ENCODE measurements around the gene ARID3A. TPM values are rescaled to one million over a fixed set of nuclear protein-coding genes. Genes with fewer than 3 reads are reported as not detected.

The ARID3A gene
- total RNA-seq, 1 experiment from 2014 or later, result 103 TPM

DNA sequence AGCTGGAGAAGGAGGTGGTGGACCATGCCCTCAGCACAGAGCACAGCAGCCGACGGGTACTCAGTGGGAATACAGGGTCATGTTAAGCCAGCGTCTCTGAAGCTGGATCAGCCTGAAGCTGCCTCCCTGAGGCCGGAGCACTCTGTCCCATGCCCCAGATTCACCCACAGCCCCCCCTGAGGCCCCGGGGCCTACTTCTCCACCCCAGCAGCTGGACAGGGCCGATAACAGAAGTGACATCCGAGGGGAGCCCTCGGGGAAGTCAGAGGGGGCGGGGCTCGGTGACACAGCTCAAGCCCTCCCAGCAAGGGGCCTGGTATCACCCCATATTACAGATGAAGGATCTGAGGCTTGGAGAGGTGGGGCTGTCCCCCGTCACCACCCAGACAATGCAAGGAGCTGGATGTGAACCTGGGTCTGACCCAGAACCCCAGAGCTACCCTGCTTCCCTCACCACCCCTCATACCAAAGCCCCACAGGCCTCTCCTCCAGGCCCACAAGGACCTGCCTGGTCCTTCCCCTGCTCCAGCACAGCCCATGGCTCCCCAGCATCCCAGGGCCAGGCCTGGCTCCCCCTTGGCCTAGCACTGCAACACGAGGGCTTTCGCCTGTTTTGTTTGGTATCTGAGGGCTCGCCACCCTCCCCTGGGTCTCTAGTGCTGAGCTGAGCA lies 18.5 kb upstream of the ARID3A start:
- in situ Hi-C loops (cut with HindIII; ENCODE audit: low sequenced_read_pairs), result no loop called here
- DNase-seq (ENCODE audit: low spot score), result no peak

DNA sequence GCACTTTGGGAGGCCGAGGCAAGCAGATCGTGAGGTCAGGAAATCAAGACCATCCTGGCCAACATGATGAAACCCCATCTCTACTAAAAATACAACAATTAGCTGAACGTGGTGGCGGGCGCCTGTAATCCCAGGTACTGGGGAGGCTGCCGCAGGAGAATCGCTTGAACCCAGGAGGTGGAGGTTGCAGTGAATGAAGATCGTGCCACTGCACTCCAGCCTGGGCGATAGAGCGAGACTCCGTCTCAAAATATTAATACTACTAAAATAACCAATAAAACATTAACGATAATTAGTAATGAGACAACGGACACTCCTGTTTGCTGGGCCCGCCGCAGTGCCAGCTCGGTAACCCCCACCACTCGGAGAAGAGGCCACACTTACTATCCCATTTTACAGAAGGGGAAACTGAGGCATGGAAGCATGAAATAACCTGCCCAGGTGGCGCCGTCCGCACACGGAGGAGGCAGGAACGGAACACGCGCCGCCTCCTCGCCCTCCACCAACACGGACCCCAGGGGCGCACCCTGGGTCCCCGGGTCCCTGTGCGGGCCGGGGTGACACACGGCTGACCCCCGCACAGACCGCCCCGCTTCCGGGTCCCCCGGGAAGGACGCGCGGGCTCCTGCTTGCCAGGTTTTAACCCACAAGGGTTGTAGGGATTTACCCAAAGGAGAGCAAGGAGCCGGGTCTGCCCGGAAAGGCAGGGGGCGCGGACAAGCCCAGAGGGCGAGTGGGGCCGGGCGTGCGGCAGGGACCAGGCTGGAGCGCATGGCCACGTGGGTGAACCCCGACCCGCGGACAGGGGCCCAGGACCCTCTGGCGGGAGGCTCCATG lies 14.4 kb upstream of the ARID3A start:
- DNase-seq (ENCODE audit: low spot score), result no peak
- in situ Hi-C loops (cut with HindIII; ENCODE audit: low sequenced_read_pairs), result no loop called here

DNA sequence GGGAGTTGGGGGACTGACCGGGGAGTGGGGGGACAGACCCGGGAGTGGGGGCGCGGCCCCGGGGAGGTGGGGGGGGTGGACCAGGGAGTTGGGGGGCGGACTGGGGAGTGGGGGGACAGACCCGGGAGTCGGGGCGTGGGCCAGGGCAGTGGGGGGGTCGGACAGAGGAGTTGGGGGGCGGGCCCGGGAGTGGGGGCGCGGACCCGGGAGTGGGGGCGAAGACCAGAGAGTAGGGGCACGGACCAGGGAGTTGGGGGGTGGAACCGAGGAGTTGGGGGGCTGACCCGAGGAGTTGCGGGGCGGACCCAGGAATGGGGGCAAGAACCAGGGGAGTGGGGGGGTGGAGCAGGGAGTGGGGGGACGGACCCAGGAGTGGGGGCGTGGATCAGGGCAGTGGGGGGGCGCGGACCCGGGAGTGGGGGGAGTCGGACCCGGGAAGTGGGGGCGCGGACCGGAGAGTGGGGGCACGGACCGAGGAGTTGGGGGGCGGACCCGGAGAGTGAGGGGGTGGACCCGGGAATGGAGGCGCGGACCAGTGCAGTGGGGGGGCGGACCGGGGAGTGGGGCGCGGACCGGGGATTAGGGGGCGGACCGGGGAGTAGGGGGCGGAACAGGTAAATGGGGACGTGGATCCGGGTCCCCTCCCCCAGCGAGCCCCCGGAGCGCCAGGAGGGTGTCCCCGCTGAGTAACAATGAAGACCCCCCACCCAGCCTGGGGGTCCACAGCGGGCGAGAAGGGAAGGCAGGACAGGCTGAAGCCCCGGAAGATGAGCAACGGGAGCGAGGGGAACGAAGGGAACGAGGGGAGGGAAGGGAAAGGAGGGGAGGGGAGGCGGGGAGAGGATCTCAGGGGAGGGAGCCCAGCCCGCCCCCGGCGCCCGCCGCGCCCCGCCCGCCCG lies 13.4 kb upstream of the ARID3A start:
- peak; percentile 22 for DNase-seq (ENCODE audit: low spot score)
- in situ Hi-C loops (cut with HindIII; ENCODE audit: low sequenced_read_pairs), result no loop called here

DNA sequence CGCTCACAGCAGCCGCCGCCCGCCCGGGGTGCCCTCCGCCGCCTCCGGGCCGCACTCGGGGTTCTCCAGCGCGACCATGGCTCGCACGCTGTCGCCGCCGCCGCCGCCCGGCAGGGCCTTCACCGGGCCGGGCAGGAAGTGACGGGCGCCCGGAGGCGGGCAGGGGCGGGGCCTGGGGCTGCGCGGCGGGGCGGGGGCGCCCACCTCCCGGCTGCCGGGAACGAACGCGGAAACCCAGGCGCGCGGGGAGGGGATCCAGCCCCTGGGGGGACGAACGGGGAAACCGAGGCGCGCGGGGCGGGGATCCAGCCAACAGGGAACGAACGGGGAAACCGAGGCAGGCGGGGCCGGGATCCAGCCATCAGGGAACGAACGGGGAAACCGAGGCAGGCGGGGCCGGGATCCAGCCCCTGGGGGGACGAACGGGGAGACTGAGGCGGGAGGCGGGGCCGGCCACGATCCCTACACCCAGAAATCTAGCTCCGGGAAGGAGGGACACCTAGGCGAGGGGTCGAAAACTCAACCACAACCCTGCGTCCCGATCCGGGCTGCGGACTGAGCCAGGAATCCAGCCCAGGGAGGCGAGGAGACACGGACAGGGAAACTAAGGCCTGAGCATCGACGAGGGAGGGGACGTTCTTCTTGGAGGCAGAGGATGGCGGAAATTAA lies 12.6 kb upstream of the ARID3A start, which contains the start of gene R3HDM4:
Gene R3HDM4 (minus strand): TSS at position 140 of the 669 bp plus-strand sequence. CDS start 62 bp downstream, at position 78.
- peak; percentile 63 for DNase-seq (ENCODE audit: low spot score)
- in situ Hi-C loops (cut with HindIII; ENCODE audit: low sequenced_read_pairs), result no loop called here

DNA sequence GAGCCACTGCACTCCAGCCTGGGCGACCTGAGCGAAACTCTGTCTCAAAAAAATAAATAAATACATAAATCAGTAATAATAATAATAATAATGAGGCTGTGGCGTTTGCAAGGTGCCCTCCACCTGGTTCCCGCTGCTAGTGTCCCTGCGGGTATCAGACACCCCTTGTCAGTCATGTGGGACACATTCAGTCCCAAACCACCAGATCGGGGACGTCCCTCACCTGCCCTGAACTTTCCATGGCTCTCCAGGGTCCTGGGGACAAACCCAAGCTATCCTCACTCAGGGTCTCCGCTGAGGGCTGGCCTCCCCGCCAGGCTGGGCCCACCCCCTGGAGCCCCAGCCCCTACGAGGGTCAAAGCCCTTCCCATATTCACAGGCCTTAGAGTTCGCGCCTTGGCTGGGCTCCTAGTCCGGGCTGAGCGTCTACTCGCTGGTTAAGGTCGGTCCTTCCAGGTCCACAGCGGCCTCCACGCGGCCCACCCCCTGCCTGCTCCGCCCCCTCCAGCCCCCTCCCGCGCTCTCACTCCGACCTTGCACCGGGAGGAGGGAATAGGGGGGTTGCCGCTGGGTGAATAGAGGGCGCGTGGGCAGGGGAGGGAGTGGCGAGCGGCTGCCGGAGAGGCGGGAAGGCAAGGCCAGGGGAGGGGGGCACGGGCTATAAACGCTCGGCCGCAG lies 9.1 kb upstream of the ARID3A start:
- in situ Hi-C loops (cut with HindIII; ENCODE audit: low sequenced_read_pairs), result no loop called here
- DNase-seq (ENCODE audit: low spot score), result no peak

DNA sequence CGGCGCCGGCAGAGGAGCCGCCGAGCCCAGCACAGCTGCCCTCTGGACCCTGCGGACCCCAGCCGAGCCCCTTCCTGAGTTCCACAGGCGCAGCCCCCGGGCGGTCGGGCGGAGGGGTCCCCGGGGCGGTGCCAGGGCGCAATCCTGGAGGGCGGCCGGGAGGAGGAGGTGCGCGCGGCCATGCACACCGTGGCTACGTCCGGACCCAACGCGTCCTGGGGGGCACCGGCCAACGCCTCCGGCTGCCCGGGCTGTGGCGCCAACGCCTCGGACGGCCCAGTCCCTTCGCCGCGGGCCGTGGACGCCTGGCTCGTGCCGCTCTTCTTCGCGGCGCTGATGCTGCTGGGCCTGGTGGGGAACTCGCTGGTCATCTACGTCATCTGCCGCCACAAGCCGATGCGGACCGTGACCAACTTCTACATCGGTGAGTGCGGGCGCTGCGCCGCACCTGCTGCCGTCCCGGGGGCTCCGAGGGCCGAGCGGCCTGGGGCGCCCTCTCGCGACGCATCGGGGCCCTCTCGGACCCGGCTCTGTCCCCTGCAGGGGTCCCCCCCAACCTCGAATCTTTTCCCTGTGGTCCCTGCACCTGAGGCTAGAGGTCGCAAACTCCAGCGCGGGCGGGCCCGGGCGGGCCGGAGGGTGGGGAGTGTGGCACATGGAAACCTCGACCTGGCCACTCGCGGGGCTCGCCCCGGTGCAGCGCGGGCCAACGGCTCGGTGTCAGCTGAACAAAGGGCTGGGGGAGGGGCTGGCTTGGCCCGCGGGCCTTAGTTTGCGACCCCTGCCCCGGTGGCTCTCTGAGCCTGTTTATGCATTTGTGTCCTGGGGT lies 8.3 kb upstream of the ARID3A start, which contains the start of gene KISS1R:
Gene KISS1R (plus strand): TSS at position 11 of the 829 bp plus-strand sequence. CDS start 170 bp downstream, at position 181.
- peak; percentile 41 for DNase-seq (ENCODE audit: low spot score)
- in situ Hi-C loops (cut with HindIII; ENCODE audit: low sequenced_read_pairs), result no loop called here

DNA sequence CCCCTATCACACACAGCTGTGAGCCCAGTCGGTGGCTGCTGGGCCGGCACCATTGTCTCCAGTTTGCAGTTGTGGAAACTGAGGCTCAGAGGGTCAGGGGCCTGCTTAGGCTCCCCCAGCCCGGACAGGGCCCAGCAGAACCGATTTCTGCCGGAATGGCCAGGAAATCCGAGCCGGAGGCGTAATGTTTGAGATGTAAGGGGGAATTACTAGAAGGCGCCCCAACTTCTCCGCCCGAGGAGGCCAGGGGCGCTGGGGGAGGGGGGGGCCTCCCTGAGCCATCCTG lies 7.7 kb upstream of the ARID3A start:
- in situ Hi-C loops (cut with HindIII; ENCODE audit: low sequenced_read_pairs), result no loop called here
- DNase-seq (ENCODE audit: low spot score), result no peak

DNA sequence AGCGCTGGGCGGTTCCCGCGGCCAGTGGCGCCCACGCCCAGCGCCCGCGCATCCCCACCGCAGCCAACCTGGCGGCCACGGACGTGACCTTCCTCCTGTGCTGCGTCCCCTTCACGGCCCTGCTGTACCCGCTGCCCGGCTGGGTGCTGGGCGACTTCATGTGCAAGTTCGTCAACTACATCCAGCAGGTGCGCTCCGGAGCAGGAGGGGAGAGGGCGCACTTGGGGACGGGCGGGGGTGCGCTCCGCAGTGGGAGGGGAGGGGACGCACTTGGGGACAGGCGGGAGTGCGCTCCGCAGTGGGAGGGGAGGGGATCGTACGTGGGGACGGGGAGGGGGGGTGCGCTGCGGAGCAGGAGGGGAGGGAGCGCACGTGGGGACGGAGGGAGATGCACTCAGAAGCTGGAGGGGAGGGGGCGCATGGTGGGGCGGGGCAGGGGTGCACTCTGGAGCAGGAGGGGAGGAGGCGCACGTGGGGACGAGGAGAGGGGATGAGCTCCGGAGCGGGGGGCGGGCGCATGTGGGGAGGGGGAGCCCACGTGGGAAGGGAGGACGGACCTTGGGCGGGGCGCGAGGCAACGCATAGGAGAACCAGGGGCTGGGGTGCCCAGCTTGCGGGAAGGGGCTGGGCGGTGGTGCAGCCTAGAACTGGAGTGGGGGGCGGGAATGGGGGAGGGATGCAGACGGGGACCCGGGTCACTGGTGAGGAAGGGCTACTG lies 7.2 kb upstream of the ARID3A start:
- no peak for DNase-seq (ENCODE audit: low spot score)
- in situ Hi-C loops (cut with HindIII; ENCODE audit: low sequenced_read_pairs), result no loop called here

DNA sequence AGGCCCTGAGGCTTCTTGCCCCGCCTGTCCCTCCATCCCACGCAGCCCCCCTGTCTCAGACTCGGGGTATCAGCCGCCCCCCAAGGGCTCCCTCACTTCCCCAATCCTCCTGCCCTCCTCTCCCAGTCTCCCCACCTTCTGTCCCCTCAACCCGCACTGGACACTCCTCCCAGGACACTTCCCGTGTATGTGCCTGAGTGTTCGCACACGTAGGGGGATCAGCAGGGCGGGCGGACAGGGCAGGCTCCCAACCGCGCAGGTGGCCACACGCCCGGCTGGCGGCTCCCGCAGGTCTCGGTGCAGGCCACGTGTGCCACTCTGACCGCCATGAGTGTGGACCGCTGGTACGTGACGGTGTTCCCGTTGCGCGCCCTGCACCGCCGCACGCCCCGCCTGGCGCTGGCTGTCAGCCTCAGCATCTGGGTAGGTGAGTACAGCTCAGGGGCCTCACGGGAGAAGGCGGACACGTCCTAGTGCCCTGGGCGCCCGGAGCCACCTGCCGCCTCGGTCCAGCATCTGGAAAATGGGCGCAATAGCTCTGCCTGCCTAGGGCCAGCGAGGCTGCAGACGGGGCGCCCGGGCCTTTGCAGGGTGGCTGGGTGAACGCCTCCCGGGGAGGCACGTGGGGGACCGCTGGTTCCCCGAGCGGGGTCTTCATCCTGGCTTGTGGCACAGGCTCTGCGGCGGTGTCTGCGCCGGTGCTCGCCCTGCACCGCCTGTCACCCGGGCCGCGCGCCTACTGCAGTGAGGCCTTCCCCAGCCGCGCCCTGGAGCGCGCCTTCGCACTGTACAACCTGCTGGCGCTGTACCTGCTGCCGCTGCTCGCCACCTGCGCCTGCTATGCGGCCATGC lies 6.4 kb upstream of the ARID3A start:
- DNase-seq (ENCODE audit: low spot score), result no peak
- in situ Hi-C loops (cut with HindIII; ENCODE audit: low sequenced_read_pairs), result no loop called here

DNA sequence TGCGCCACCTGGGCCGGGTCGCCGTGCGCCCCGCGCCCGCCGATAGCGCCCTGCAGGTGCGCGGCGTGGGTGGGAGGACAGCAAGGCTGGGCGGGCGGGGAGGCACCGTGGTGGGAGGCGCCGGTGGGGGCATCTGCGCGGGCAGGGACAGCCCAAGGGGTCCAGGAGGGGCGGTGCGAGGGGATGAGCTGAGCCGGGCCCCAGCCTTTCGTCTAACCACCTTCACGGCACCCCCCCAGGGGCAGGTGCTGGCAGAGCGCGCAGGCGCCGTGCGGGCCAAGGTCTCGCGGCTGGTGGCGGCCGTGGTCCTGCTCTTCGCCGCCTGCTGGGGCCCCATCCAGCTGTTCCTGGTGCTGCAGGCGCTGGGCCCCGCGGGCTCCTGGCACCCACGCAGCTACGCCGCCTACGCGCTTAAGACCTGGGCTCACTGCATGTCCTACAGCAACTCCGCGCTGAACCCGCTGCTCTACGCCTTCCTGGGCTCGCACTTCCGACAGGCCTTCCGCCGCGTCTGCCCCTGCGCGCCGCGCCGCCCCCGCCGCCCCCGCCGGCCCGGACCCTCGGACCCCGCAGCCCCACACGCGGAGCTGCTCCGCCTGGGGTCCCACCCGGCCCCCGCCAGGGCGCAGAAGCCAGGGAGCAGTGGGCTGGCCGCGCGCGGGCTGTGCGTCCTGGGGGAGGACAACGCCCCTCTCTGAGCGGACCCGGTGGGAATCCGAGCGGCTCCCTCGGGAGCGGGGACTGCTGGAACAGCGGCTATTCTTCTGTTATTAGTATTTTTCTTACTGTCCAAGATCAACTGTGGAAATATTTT lies 5.6 kb upstream of the ARID3A start:
- in situ Hi-C loops (cut with HindIII; ENCODE audit: low sequenced_read_pairs), result no loop called here
- no peak for DNase-seq (ENCODE audit: low spot score)

DNA sequence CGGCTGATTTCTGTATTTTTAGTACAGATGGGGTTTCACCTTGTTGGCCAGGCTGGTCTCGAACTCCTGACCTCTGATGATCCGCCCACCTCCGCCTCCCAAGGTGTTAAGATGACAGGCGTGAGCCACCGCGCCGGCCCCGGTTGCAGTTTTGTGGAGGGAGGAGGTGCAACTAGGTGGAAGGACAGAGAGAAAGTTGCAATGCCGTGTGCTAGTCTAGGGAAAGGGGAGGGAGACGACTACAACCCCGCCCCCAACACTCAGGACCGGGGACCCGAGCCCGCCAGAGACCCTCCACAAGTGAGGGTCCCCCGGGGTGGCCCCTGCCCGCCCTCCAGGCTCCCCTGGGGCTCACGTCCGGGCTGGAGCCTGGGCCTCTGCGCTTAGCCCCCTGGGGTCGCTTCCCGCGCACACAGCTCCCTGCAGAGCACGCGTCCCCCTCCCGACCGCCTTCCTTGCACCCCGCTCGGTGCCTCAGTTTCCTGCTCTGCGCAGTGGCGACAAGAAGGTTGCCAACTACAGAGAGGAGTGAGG lies 1.2 kb upstream of the ARID3A start:
- in situ Hi-C loops (cut with HindIII; ENCODE audit: low sequenced_read_pairs), result no loop called here
- no peak for DNase-seq (ENCODE audit: low spot score)

DNA sequence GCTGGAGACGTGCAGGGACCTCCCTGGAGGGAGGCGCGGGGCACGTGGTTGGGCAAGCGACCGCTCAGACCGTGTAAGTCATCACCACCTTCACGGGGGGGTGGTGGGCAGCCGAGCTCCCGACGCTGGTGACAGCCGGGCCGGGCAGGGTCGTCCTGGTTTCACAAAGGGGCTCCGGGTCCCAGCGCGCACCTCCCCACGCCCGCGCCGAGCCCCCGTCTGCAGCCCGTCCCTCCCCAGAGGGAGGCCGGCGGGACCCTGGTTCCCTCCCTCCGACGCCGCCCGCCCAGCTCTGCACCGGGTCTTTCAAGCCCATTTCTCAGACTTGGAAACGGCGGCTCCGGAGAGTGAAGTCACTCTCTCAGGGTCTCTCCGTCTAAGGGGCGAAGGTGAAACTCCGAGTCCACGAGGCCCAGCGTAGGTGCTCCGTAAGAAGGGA lies 729 bp upstream of the ARID3A start:
- in situ Hi-C loops (cut with HindIII; ENCODE audit: low sequenced_read_pairs), result no loop called here
- peak; percentile 75 for DNase-seq (ENCODE audit: low spot score)

DNA sequence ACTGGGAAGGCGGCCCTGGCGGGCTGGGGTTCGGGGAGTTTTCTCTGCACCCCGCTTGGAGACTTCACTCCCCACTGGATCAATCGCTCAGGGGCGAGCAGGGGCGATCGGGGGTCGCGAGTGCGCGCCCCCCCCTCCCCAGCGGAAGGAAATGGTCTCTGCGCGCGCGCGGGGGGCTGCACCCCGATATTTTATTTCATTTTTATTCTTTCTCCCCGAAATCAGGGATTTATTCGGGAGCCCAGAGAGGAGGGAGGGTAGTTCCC lies 421 bp downstream of the ARID3A start:
- in situ Hi-C loops (cut with HindIII; ENCODE audit: low sequenced_read_pairs), result no loop called here
- DNase-seq (ENCODE audit: low spot score), result no peak

DNA sequence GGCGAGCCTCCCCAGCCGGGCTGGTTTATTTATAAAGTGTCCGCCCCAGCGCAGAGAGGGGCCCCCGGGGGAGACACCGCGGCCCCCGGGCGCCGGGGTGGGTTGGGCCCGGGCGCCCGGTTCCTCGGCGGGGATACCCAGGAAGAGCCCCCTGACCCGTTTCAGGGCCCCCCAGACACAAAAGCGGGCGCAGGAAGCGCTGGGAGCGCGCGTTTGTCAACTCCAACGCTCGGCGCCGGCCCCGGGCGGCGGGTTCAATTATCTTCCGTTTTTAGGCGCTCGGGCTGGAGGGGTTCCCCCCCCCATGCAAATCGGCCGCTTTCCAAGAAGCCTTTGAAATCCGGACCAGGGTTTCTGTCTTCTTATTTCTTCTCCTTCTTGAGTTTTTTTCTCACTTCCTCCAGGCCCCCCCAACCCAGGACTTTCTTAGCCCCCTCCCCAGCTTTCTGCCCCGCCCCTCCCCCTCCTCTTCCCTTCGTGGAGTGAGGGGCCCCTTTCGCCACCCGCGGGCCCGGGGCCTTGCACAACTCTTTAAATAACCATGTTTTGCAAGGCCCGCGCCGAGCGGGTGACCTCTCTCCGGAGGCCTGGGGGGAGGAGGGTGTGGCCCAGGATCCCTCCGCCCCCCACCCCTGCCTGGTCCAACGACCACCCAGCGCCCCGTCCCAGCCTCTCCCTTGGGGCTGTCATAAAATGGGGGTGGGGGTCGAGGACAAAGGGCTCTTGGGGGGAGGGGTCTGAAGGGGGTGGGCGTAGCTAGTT lies 935 bp downstream of the ARID3A start:
- in situ Hi-C loops (cut with HindIII; ENCODE audit: low sequenced_read_pairs), result no loop called here
- no peak for DNase-seq (ENCODE audit: low spot score)

DNA sequence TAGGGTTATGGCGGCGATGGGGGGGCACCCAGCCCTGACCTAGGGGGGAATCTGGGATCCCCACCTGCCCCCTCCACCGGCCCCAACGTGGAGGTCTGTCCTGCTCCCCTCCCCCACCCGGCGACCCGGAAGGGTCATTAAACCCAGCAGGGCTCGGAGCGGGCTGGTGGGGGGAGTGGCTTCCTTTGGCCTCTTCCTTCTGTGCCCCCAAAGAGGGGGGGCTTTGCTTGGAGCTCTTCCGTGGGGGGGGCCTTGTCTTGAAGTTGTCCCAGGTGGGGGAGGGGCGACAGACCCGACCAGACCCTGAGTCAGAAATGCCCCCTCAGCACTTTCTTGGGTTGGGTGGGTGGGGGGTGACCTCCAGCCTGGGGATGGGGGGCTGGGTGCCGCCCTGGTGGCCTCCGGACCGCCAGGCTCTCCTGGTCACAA lies 1.5 kb downstream of the ARID3A start:
- no peak for DNase-seq (ENCODE audit: low spot score)
- in situ Hi-C loops (cut with HindIII; ENCODE audit: low sequenced_read_pairs), result no loop called here
